HEK293T (cell line): Measurements from ENCODE around the gene IFRD2.

Experiments used
- BHLHE40 ChIP-seq: fragments of 450-650 bp; IDR thresholded peaks from 2 replicates; pipeline ENCODE4 v1.6.1; 2016; ENCODE audit warnings: mild to moderate bottlenecking, moderate library complexity, borderline replicate concordance
- SP1 ChIP-seq: fragments of 450-650 bp; IDR thresholded peaks from 2 replicates; pipeline ENCODE4 v1.6.1; 2017
- ZNF384 ChIP-seq: fragments of 450-650 bp; IDR thresholded peaks from 2 replicates; pipeline ENCODE4 v1.6.1; 2016

DNA sequence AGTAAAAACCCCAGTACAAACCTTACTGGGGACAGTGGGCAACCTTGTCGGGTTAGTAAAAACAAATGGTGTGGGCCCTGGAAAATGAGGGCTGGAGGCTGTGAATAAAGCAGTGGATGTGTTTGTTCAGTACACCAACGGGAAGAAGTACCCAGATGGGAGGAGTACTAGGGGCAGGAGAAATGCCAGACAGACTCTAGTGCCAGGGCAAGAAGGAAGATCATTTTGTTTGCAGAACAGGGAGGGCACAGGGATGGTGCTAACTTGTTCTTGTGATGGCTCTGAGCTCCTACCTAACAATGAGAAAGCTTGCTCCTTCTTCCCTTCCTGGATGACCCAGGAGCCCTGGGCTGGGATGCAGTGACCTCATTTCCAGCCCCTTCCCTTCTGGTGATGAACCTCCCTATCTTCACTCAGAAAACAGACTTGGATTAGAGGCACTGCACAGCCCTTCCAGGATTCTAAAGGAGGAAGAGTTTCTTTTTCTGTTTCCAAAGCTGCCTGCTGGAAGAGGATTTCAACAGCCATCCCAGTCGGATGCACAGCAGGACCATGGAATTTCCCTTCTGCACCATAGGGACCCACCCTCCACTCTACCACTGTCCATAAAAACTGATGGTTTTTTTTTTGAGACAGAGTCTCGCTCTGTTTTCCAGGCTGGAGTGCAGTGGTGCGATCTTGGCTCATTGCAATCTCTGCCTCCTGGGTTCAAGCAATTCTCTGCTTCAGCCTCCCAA lies 42.3 kb upstream of the IFRD2 start:
- TF ChIP-seq ZNF384 (no peak), SP1 (no peak), BHLHE40 (no peak)
